ENCODE measurements around the gene RNF180. TPM values are rescaled to one million over a fixed set of nuclear protein-coding genes. Genes with fewer than 3 reads are reported as not detected.
"Not testable (repeated sequence)": the region's sequence is repeated elsewhere in the genome, so short reads cannot be mapped to it uniquely, and the experiment has no call there.

RNF180 gene
- total RNA-seq, 1 donor from 2014 or later: 7.3 TPM

GRCh38 chr5:64210866-64211265 is 45.2 kb downstream of the RNF180 start:
- H3K9me3 Mint-ChIP-seq: no peaks in the 10 kb centered on the region
- H3K27me3 Mint-ChIP-seq (ENCODE audit: low read depth): no peaks in the 10 kb centered on the region
- H3K4me1 Mint-ChIP-seq: peaks cover 11% of the 10 kb centered on the region
- H3K36me3 Mint-ChIP-seq (ENCODE audit: low read depth): no peaks in the 10 kb centered on the region
- no peak overlapping the region for H3K27ac Mint-ChIP-seq (ENCODE audit: unreplicated experiment)
- H3K4me3 Mint-ChIP-seq: no peak overlapping the region
- no peak for DNase-seq (ENCODE audit: low read depth, low spot score)
- TF ChIP-seq CTCF (conservative IDR thresholded peaks at IDR 0.05): no peak

GRCh38 chr5:64213011-64213410 is 47.4 kb downstream of the RNF180 start:
- Mint-ChIP-seq H3K36me3 (ENCODE audit: low read depth) (no peaks in the 10 kb centered on the region), H3K4me1 (peaks cover 11% of the 10 kb centered on the region), H3K9me3 (no peaks in the 10 kb centered on the region), H3K27ac (ENCODE audit: unreplicated experiment) (no peak overlapping the region), H3K27me3 (ENCODE audit: low read depth) (no peaks in the 10 kb centered on the region), H3K4me3 (no peak overlapping the region)
- DNase-seq (ENCODE audit: low read depth, low spot score): no peak
- TF ChIP-seq CTCF (conservative IDR thresholded peaks at IDR 0.05): no peak

GRCh38 chr5:64213531-64213930 is 47.9 kb downstream of the RNF180 start:
- DNase-seq (ENCODE audit: low read depth, low spot score): no peak
- H3K36me3 Mint-ChIP-seq (ENCODE audit: low read depth): no peaks in the 10 kb centered on the region
- no peaks in the 10 kb centered on the region for H3K27me3 Mint-ChIP-seq (ENCODE audit: low read depth)
- H3K9me3 Mint-ChIP-seq: no peaks in the 10 kb centered on the region
- no peak overlapping the region for H3K4me3 Mint-ChIP-seq
- H3K4me1 Mint-ChIP-seq: peaks cover 11% of the 10 kb centered on the region
- TF ChIP-seq CTCF (conservative IDR thresholded peaks at IDR 0.05): no peak
- no peak overlapping the region for H3K27ac Mint-ChIP-seq (ENCODE audit: unreplicated experiment)

- Mint-ChIP-seq H3K27ac (ENCODE audit: unreplicated experiment) (no peak overlapping the region), H3K36me3 (ENCODE audit: low read depth) (no peaks in the 10 kb centered on the region), H3K4me3 (no peak overlapping the region), H3K9me3 (no peaks in the 10 kb centered on the region), H3K27me3 (ENCODE audit: low read depth) (no peaks in the 10 kb centered on the region), H3K4me1 (peaks cover 11% of the 10 kb centered on the region)
- TF ChIP-seq CTCF (conservative IDR thresholded peaks at IDR 0.05): no peak
- DNase-seq (ENCODE audit: low read depth, low spot score): no peak
Measured at GRCh38 chr5:64214132-64214531, 48.5 kb downstream of the RNF180 start.

GRCh38 chr5:64221911-64222310 is 56.3 kb downstream of the RNF180 start:
- H3K36me3 Mint-ChIP-seq (ENCODE audit: low read depth): peaks cover 4% of the 10 kb centered on the region
- H3K4me3 Mint-ChIP-seq: no peak overlapping the region
- no peaks in the 10 kb centered on the region for H3K4me1 Mint-ChIP-seq
- H3K27me3 Mint-ChIP-seq (ENCODE audit: low read depth): no peaks in the 10 kb centered on the region
- TF ChIP-seq CTCF (conservative IDR thresholded peaks at IDR 0.05): no peak
- no peak for DNase-seq (ENCODE audit: low read depth, low spot score)
- peaks cover 4% of the 10 kb centered on the region for H3K9me3 Mint-ChIP-seq
- H3K27ac Mint-ChIP-seq (ENCODE audit: unreplicated experiment): no peak overlapping the region

- not testable (repeated sequence) for H3K36me3 Mint-ChIP-seq (ENCODE audit: low read depth)
Measured at GRCh38 chr5:64225286-64225981, 59.8 kb downstream of the RNF180 start.

GRCh38 chr5:64227131-64227537 is 61.5 kb downstream of the RNF180 start:
- not testable (repeated sequence) for H3K4me1 Mint-ChIP-seq; H3K36me3 Mint-ChIP-seq (ENCODE audit: low read depth); H3K27me3 Mint-ChIP-seq (ENCODE audit: low read depth); H3K4me3 Mint-ChIP-seq; DNase-seq (ENCODE audit: low read depth, low spot score); H3K9me3 Mint-ChIP-seq; H3K27ac Mint-ChIP-seq (ENCODE audit: unreplicated experiment)

More at GRCh38 chr5:64225286-64225981, 59.8 kb downstream of the RNF180 start:
- not testable (repeated sequence) for H3K27ac Mint-ChIP-seq (ENCODE audit: unreplicated experiment); H3K27me3 Mint-ChIP-seq (ENCODE audit: low read depth); H3K4me3 Mint-ChIP-seq; H3K4me1 Mint-ChIP-seq; H3K9me3 Mint-ChIP-seq; DNase-seq (ENCODE audit: low read depth, low spot score)

Data from neural crest cell (in vitro differentiated cells).